Psoas muscle (tissue), 8 donors: ENCODE measurements around the gene DOCK2. TPM values are rescaled to one million over a fixed set of nuclear protein-coding genes. Genes with fewer than 3 reads are reported as not detected.

Experiments
- ATAC-seq, 4 donors: fragments of 200-7000 bp; cut with Tn5 transposase; one replicate each; pipeline ENCODE4 v1.9.1; 2020; ENCODE audit warnings: moderate library complexity in 3 of 4, mild to moderate bottlenecking in 2 of 4
- DNase-seq, 2 donors: peaks; one replicate each; pipeline ENCODE4 v3.0.0-alpha.2; 2020
- H3K27ac ChIP-seq: fragments of 200-600 bp; one replicate; pipeline ENCODE4 v1.8.0; 2022
- H3K27me3 ChIP-seq, 3 donors: fragments of 200-600 bp in 1 of 3; one replicate each; pipeline versions ENCODE4 v1.6.1 to v1.8.0; 2013 to 2022; ENCODE audit warnings: low read length in 2 of 3, mild to moderate bottlenecking in 2 of 3, moderate library complexity in 1 of 3; ENCODE audit not compliant: insufficient read depth in 3 of 3
- H3K36me3 ChIP-seq, 2 donors: fragments of 200-600 bp in 1 of 2; one replicate each; pipeline versions ENCODE4 v1.6.1 to v1.8.0; 2013 to 2022; ENCODE audit warnings: low read depth in 1 of 2, mild to moderate bottlenecking in 1 of 2, moderate library complexity in 1 of 2; ENCODE audit not compliant: insufficient read depth in 1 of 2
- H3K4me1 ChIP-seq: fragments of 200-600 bp; one replicate; pipeline ENCODE4 v1.8.0; 2022
- H3K4me3 ChIP-seq: fragments of 200-600 bp; one replicate; pipeline ENCODE4 v1.8.0; 2022; ENCODE audit warnings: mild to moderate bottlenecking
- H3K9me3 ChIP-seq: fragments of 200-600 bp; one replicate; pipeline ENCODE4 v1.8.0; 2022
- WGBS, 3 donors: extraction: QIAGEN DNeasy Blood & Tissue Kit; methylation state at CpG; one replicate each; pipeline versions ENCODE4 v1.1.6 to v1.1.7; 2013; 5-methylcytosine and 5-hydroxymethylcytosine counted together
- intact Hi-C, 2 donors: fragments of 100-400 bp; cut with DNase I; formaldehyde crosslinking; loops; one replicate each; pipeline versions ENCODE4 v1.11.0 to v1.14.2; 2022
- polyA plus RNA-seq, 3 donors: library from polyadenylated mRNA; stranded (reverse); fragments of 200-250 nt; gene quantifications; one replicate each; pipeline ENCODE4 v1.2.3, GENCODE V29; 2013
- total RNA-seq, 4 donors: library from RNA; stranded (reverse); fragmentation: NEBNext Ultra II Directional in 2 of 4; extraction: Animal tissue kit (Norgen Biotek cat#: 25700) in 2 of 4; gene quantifications; one replicate each; pipeline versions ENCODE4 v1.2.1 to v1.2.4, GENCODE V29; 2021 to 2023
- TF ChIP-seq, protein P1 (sequence below): fragments of 200-600 bp; IDR thresholded peaks from one replicate; pipeline ENCODE4 v1.8.0; 2022; ENCODE audit warnings: antibody characterized with exemption
- donor health status: healthy with polysubstance abuse.
- donor health status: DM: no; HTN: no; CAD: no; lungs with moderate emphysema.
- donor health status: Bipolar disorder and iron deficiency.
- donor health status: healthy.
- donor health status: DM: yes; HTN: yes; CAD: no.
- donor health status: DM: no; HTN: no; CAD: no.
- donor health status: DM: no; HTN: no; CAD: no.
- donor health status: DM: yes; HTN: yes; CAD: no.

DOCK2 gene
- total and polyA plus RNA-seq, 7 donors: 0.37 to 4.4 (median 3.5) TPM

GRCh38 chr5:169728418-169728817 is 91.3 kb downstream of the DOCK2 start:
- DNase-seq: no peak
- H3K27me3 ChIP-seq: no peaks in the 10 kb centered on the region
- 68 to 76% (median 75%) methylated on average over 1 of the region's 1 CpG for WGBS, 3 donors
- no peaks in the 10 kb centered on the region for H3K9me3 ChIP-seq
- no peaks in the 10 kb centered on the region for H3K36me3 ChIP-seq
- TF ChIP-seq, protein P1, sequence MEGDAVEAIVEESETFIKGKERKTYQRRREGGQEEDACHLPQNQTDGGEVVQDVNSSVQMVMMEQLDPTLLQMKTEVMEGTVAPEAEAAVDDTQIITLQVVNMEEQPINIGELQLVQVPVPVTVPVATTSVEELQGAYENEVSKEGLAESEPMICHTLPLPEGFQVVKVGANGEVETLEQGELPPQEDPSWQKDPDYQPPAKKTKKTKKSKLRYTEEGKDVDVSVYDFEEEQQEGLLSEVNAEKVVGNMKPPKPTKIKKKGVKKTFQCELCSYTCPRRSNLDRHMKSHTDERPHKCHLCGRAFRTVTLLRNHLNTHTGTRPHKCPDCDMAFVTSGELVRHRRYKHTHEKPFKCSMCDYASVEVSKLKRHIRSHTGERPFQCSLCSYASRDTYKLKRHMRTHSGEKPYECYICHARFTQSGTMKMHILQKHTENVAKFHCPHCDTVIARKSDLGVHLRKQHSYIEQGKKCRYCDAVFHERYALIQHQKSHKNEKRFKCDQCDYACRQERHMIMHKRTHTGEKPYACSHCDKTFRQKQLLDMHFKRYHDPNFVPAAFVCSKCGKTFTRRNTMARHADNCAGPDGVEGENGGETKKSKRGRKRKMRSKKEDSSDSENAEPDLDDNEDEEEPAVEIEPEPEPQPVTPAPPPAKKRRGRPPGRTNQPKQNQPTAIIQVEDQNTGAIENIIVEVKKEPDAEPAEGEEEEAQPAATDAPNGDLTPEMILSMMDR: no peak
- no peak overlapping the region for H3K27ac ChIP-seq
- ATAC-seq: no peak
- H3K4me1 ChIP-seq: no peaks in the 10 kb centered on the region
- H3K4me3 ChIP-seq: no peak overlapping the region
- intact Hi-C loops: loop anchor here (10.0 kb wide), 2 partner anchors 1036 to 1484 kb away; no protein-coding TSS in a partner anchor

- intact Hi-C loops: no loop called here
- TF ChIP-seq, protein P1: no peak
- no peak for DNase-seq
- Histone ChIP-seq H3K36me3 (no peaks in the 10 kb centered on the region), H3K9me3 (no peaks in the 10 kb centered on the region), H3K27ac (no peak overlapping the region), H3K4me1 (no peaks in the 10 kb centered on the region), H3K27me3 (no peaks in the 10 kb centered on the region), H3K4me3 (no peak overlapping the region)
- 80 to 86% (median 81%) methylated on average over 6 of the region's 6 CpGs for WGBS, 3 donors
- no peak for ATAC-seq
Observed at GRCh38 chr5:169731221-169731620, 94.1 kb downstream of the DOCK2 start.

DNA sequence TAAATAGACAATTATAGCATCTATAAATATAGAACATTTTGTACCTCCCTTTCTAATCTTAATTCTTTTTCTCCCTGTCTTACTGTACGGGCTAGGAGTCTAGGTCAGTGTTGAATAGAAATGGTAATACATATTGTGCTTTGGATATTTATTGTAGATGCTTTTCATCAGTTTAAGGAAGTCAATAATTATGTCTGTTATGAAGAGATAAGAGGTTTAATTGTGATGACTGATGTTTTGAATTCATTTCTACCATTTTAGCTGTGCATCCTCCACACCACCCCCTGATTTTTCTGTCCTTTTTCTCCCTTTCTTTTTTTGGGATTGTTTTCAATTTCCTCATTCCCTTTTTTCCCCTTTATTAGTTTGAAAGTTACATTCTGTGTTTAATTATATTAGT is 95.8 kb downstream of the DOCK2 start:
- WGBS, 3 donors: 50 to 74% (median 65%) methylated on average over 1 of the region's 1 CpG
- TF ChIP-seq, protein P1: no peak
- no peaks in the 10 kb centered on the region for H3K9me3 ChIP-seq
- intact Hi-C loops: no loop called here
- no peaks in the 10 kb centered on the region for H3K27me3 ChIP-seq
- H3K4me1 ChIP-seq: no peaks in the 10 kb centered on the region
- H3K27ac ChIP-seq: no peak overlapping the region
- no peaks in the 10 kb centered on the region for H3K36me3 ChIP-seq
- H3K4me3 ChIP-seq: no peak overlapping the region
- DNase-seq (no peak), ATAC-seq (no peak)

- Histone ChIP-seq H3K9me3 (no peaks in the 10 kb centered on the region), H3K4me1 (no peaks in the 10 kb centered on the region), H3K36me3 (no peaks in the 10 kb centered on the region), H3K27me3 (no peaks in the 10 kb centered on the region), H3K4me3 (no peak overlapping the region), H3K27ac (no peak overlapping the region)
- TF ChIP-seq, protein P1: no peak
- DNase-seq: no peak
- 57 to 77% (median 76%) methylated on average over 3 of the region's 3 CpGs for WGBS, 3 donors
- intact Hi-C loops: no loop called here
- ATAC-seq: no peak
Observed at GRCh38 chr5:169735913-169736312, 98.8 kb downstream of the DOCK2 start.

GRCh38 chr5:169736653-169737052 is 99.6 kb downstream of the DOCK2 start:
- Histone ChIP-seq H3K4me1 (no peaks in the 10 kb centered on the region), H3K27me3 (no peaks in the 10 kb centered on the region), H3K36me3 (no peaks in the 10 kb centered on the region), H3K27ac (no peak overlapping the region), H3K9me3 (no peaks in the 10 kb centered on the region), H3K4me3 (no peak overlapping the region)
- TF ChIP-seq, protein P1: no peak
- WGBS, 3 donors: 74 to 85% (median 77%) methylated on average over 2 of the region's 2 CpGs
- DNase-seq: no peak
- no peak for ATAC-seq
- intact Hi-C loops: no loop called here
